Astrocyte of the spinal cord (primary cell): ENCODE measurements around the gene MSI2.

ENCODE experiments used
- DNase-seq: peaks from one replicate; pipeline ENCODE4 v3.0.0; 2011; ENCODE audit warnings: low read depth, low spot score
- H3K4me3 ChIP-seq: 2 replicates; pipeline ENCODE4 v1.5.1; 2011; ENCODE audit warnings: low read depth, mild to moderate bottlenecking, low read length, moderate library complexity
- CTCF ChIP-seq: IDR thresholded peaks from 2 replicates; pipeline ENCODE4 v1.5.1; 2012; ENCODE audit warnings: low read depth, mild to moderate bottlenecking, low read length, inconsistent platforms
- in situ Hi-C: cut with HindIII; loops from 2 replicates; pipeline ENCODE4 v1.10.0; 2017; ENCODE audit warnings: low sequenced_read_pairs

MSI2 gene

GRCh38 chr17:57512258-57512657 lies 255.9 kb downstream of the MSI2 start:
- H3K4me3 ChIP-seq: no peak overlapping the region
- in situ Hi-C loops: no loop called here
- no peak for TF ChIP-seq CTCF
- DNase-seq: no peak

DNA sequence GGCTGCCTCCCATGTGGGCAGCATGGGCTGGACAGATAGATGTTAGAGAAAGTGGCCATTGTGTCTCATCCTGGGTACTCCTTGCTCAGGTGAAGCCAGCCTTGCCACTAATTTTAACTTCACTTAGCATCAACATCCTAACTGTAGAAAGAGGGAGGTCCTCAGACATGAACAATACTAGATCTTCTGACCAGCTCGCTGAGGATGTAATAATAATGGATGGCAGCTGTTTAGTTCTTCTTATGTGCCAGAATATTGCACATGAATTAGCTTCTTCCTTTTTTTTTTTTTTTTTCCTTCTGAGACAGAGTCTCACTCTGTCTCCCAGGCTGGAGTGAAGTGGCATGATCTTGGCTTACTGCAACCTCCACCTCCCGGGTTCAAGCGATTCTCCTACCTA lies 256.4 kb downstream of the MSI2 start:
- in situ Hi-C loops: no loop called here
- DNase-seq: no peak
- H3K4me3 ChIP-seq: no peak overlapping the region
- TF ChIP-seq CTCF: no peak

DNA sequence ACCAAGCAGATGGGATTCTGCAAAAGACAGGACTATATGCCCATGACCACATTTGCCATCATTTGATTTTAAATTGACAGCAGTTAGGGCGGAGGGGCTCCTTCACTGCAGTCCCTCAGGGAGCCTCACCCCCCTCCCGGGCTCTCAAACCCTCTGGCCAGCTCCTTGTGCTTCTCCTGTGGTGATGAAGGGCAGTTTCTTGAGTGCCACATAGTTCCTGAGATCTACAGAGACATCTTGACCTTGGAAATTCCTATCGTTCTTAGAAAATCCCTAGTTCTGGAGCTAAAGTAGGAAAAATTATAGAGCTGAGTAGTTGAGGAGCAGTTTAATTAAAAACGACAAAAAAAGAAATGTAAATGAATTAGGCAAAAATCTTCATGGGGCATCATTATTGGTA lies 257.2 kb downstream of the MSI2 start:
- no peak for DNase-seq
- TF ChIP-seq CTCF: no peak
- in situ Hi-C loops: no loop called here
- no peak overlapping the region for H3K4me3 ChIP-seq

- in situ Hi-C loops: no loop called here
- TF ChIP-seq CTCF: no peak
- no peak overlapping the region for H3K4me3 ChIP-seq
- no peak for DNase-seq
These were observed 258.3 kb downstream of the MSI2 start for GRCh38 chr17:57514614-57515013.

DNA sequence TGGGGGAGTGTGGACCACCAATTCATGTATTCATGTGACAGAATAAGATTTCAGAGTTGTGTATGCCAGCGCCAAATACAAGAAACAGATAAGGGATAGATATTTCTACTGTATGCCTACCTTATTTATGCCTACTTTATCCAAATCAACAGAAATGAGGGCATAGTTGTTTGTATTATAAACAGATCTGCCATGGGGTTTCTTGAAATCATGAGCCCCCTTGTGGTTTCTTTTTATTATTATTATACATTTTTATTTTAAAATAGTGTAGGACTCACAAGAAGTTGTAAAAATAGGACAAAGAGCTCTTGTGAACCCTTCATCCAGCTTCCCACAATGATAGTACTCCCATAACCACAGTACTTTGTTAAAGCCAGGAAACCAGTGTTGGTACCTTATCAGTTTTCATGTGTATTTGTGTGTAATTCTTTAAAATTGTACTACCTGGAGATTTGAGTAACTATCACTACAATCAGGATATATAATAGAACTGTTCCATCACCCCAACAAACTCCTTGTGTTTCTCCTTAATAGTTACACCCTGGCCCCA lies 259.4 kb downstream of the MSI2 start:
- no peak for TF ChIP-seq CTCF
- no peak overlapping the region for H3K4me3 ChIP-seq
- no peak for DNase-seq
- in situ Hi-C loops: no loop called here

DNA sequence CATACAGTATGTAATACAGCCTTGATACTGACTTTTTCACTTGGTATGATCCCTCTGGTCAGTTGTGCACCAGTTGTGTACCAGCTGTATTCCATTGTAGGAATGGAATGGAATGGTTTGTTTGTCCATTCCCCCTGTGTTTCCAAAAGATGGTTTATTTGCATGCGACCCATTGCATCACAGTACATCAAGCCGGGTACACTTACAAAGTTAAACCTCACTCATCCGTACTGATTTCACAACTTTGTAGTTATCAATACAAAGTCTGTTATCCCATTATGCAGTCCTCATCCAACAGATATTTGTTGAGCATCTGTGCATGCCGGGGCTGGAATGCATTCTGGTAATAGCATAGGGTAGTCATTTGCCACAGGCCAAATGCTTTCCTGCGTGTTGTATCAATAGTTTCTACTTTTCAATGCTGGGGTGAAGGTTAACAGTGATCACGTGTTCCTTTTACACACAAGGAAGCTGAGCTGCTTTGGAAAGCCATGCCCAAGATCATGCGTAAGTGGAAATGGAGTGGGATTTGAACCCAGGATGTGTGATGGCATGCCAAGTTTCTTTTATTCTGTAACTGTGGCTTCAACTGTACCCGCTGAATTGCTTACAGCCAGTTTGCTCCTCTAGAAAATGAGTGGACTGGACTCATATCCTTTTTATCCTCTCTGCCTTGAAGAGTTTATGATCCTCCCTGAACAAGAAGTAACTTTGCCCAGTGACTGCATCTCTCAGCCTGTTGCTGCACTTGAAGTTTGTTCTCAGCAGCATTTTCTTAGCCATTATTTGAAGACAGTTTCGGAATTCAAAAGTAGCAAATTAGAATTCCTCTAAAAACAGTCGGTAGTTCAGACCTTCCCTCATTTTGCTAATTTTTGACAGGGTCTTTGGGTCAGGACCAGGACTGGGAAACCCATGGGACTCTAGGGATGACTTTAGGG lies 260.2 kb downstream of the MSI2 start:
- DNase-seq: no peak
- in situ Hi-C loops: no loop called here
- TF ChIP-seq CTCF: no peak
- no peak overlapping the region for H3K4me3 ChIP-seq
